IMR-90 (cell line): Measurements from ENCODE around the gene SLC27A1. TPM values are rescaled to one million over a fixed set of nuclear protein-coding genes. Genes with fewer than 3 reads are reported as not detected.

Experiments used
- ATAC-seq: fragments of 200-7000 bp; cut with Tn5 transposase; 2 replicates; pipeline ENCODE4 v1.9.1; 2020; ENCODE audit warnings: low read depth, mild to moderate bottlenecking, moderate library complexity
- BruUV-seq: library from RNA; stranded (reverse); fragments of 400-500 nt; replicated peaks from 2 replicates; lab custom pipeline; 2021; lab: Mats Ljungman, UMichigan
- CTCF ChIA-PET: fragments of 300-600 bp; formaldehyde crosslinking; extraction: SDS; loops from one replicate; lab custom pipeline; 2021; ENCODE audit warnings: antibody characterized with exemption; lab: Yijun Ruan, JAX
- POLR2A ChIA-PET: fragments of 300-600 bp; sonication (Branson Sonifier 250); formaldehyde crosslinking; loops from one replicate; lab custom pipeline; 2022; ENCODE audit warnings: antibody characterized with exemption; ENCODE audit not compliant: unreplicated experiment; lab: Charles Lee
- DNase-seq: peaks from one replicate; pipeline ENCODE4 v3.0.0; 2013
- H2AFZ ChIP-seq: replicated peaks from 2 replicates; pipeline ENCODE3; 2013; ENCODE audit warnings: low read length, mild to moderate bottlenecking; ENCODE audit not compliant: poor library complexity
- H2AK5ac ChIP-seq: 2 replicates; pipeline ENCODE4 v1.6.1; 2013; ENCODE audit warnings: low read depth, low read length, inconsistent platforms
- H2AK9ac ChIP-seq: replicated peaks from 2 replicates; pipeline ENCODE3; 2013; ENCODE audit warnings: mild to moderate bottlenecking, low read depth, low read length, moderate library complexity; ENCODE audit not compliant: poor library complexity
- H2BK120ac ChIP-seq: 2 replicates; pipeline ENCODE4 v1.6.1; 2013; ENCODE audit warnings: low read depth, low read length, inconsistent platforms
- H2BK15ac ChIP-seq: 3 replicates; pipeline ENCODE4 v1.6.1; 2013; ENCODE audit warnings: low read depth, low read length, inconsistent platforms
- H2BK20ac ChIP-seq: 2 replicates; pipeline ENCODE4 v1.6.1; 2013; ENCODE audit warnings: low read depth, mild to moderate bottlenecking, inconsistent platforms, low read length, moderate library complexity
- H2BK5ac ChIP-seq: 2 replicates; pipeline ENCODE4 v1.6.1; 2013; ENCODE audit warnings: mild to moderate bottlenecking, low read depth, low read length, inconsistent platforms; ENCODE audit not compliant: poor library complexity, severe bottlenecking
- H3K14ac ChIP-seq: replicated peaks from 2 replicates; pipeline ENCODE4 v1.6.1; 2013; ENCODE audit warnings: low read depth, low read length, inconsistent platforms
- H3K18ac ChIP-seq: 2 replicates; pipeline ENCODE4 v1.6.1; 2013; ENCODE audit warnings: low read depth, low read length, control low read depth
- H3K23ac ChIP-seq: 2 replicates; pipeline ENCODE4 v1.6.1; 2013; ENCODE audit warnings: low read depth, low read length, inconsistent platforms
- H3K27ac ChIP-seq: 2 replicates; pipeline ENCODE4 v1.5.1; 2013; ENCODE audit warnings: mild to moderate bottlenecking, control low read depth, low read length; ENCODE audit not compliant: insufficient read depth
- H3K27me3 ChIP-seq: 2 replicates; pipeline ENCODE4 v1.6.1; 2013; ENCODE audit warnings: low read length; ENCODE audit not compliant: control insufficient read depth, insufficient read depth
- H3K36me3 ChIP-seq: 2 replicates; pipeline ENCODE4 v1.6.1; 2013; ENCODE audit warnings: low read length, mixed read lengths; ENCODE audit not compliant: control insufficient read depth, insufficient read depth
- H3K4ac ChIP-seq: 2 replicates; pipeline ENCODE4 v1.6.1; 2013; ENCODE audit warnings: low read depth, low read length, inconsistent platforms
- H3K4me1 ChIP-seq: 2 replicates; pipeline ENCODE4 v1.6.1; 2013; ENCODE audit warnings: low read length, mixed read lengths; ENCODE audit not compliant: control insufficient read depth, insufficient read depth
- H3K4me2 ChIP-seq: 2 replicates; pipeline ENCODE4 v1.6.1; 2013; ENCODE audit warnings: low read depth, mild to moderate bottlenecking, control low read depth, low read length, moderate library complexity
- H3K4me3 ChIP-seq: 2 replicates; pipeline ENCODE4 v1.5.1; 2013; ENCODE audit warnings: low read depth, mild to moderate bottlenecking, control low read depth, low read length, moderate library complexity; ENCODE audit not compliant: insufficient read depth
- H3K56ac ChIP-seq: 2 replicates; pipeline ENCODE4 v1.6.1; 2013; ENCODE audit warnings: low read length, inconsistent platforms; ENCODE audit not compliant: insufficient read depth; ENCODE audit errors: extremely low read depth
- H3K79me1 ChIP-seq, 2 experiments: 2 replicates each; pipeline ENCODE4 v1.6.1; 2013; ENCODE audit warnings: low read length in 2 of 2, inconsistent platforms in 1 of 2, low read depth in 1 of 2
- H3K9ac ChIP-seq: 2 replicates; pipeline ENCODE4 v1.6.1; 2013; ENCODE audit warnings: low read depth, low read length, control low read depth
- H3K9me1 ChIP-seq: 2 replicates; pipeline ENCODE4 v1.6.1; 2013; ENCODE audit warnings: low read length, inconsistent platforms; ENCODE audit not compliant: insufficient read depth
- H3K9me3 ChIP-seq: 2 replicates; pipeline ENCODE4 v1.6.1; 2013; ENCODE audit warnings: low read length; ENCODE audit not compliant: control insufficient read depth, insufficient read depth
- H4K20me1 ChIP-seq: 2 replicates; pipeline ENCODE4 v1.6.1; 2013; ENCODE audit warnings: low read length, inconsistent platforms; ENCODE audit not compliant: insufficient read depth
- H4K5ac ChIP-seq: 2 replicates; pipeline ENCODE4 v1.6.1; 2013; ENCODE audit warnings: mild to moderate bottlenecking, low read depth, low read length, control low read depth
- H4K8ac ChIP-seq, 2 experiments: 2 replicates each; pipeline ENCODE4 v1.6.1; 2013; ENCODE audit warnings: low read depth in 2 of 2, low read length in 2 of 2, control low read depth in 1 of 2, inconsistent platforms in 1 of 2
- H4K91ac ChIP-seq: 2 replicates; pipeline ENCODE4 v1.6.1; 2013; ENCODE audit warnings: low read depth, low read length, inconsistent platforms; ENCODE audit not compliant: insufficient read depth
- MAFK ChIP-seq: IDR thresholded peaks from 2 replicates; pipeline ENCODE4 v1.6.1; 2012; ENCODE audit warnings: low read depth, low read length, improper control_type of control experiment
- NFE2L2 ChIP-seq: fragments of 150-350 bp; IDR thresholded peaks from 2 replicates; pipeline ENCODE4 v1.6.1; 2016; ENCODE audit warnings: low read depth, mild to moderate bottlenecking, low read length
- WGBS, 2 experiments: methylation state at CpG; one replicate each; pipeline versions ENCODE4 v1.1.5 to v1.1.7; 2013; ENCODE audit warnings: missing lambda C conversion rate in 2 of 2; ENCODE audit not compliant: insufficient read length in 1 of 2; ENCODE audit errors: extremely low coverage in 2 of 2; 5-methylcytosine and 5-hydroxymethylcytosine counted together
- dilution Hi-C: fragments of 300-500 bp; cut with HindIII; formaldehyde crosslinking; loops from one replicate; pipeline ENCODE4 v1.14.3; 2018; ENCODE audit warnings: low sequenced_read_pairs; ENCODE audit not compliant: unreplicated experiment
- in situ Hi-C: fragments of 300-500 bp; cut with MboI; formaldehyde crosslinking; loops from 3 replicates; pipeline ENCODE4 v1.14.3; 2019; ENCODE audit warnings: low sequenced_read_pairs, inconsistent platforms, mixed read lengths
- intact Hi-C: fragments of 100-400 bp; cut with micrococcal nuclease; formaldehyde crosslinking; loops from 2 replicates; pipeline ENCODE4 v1.10.0; 2022
- polyA plus RNA-seq, 3 experiments: library from polyadenylated mRNA; depleted of rRNA; stranded (reverse); fragments of >200 nt; gene quantifications; 2 replicates each; pipeline ENCODE4 v1.2.3, GENCODE V29; 2012; ENCODE audit warnings: low replicate concordance in 1 of 3
- total RNA-seq: library from RNA; depleted of rRNA; stranded (reverse); fragments of >200 nt; gene quantifications from 2 replicates; pipeline ENCODE4 v1.2.3, GENCODE V29; 2012

Gene SLC27A1
- total and polyA plus RNA-seq, 2 of the 4 experiments (the other 2 are of a cell fraction): 4.8 to 12.9 TPM

- no peak overlapping the region for H2AK5ac ChIP-seq
- no peak overlapping the region for H2BK5ac ChIP-seq
- no peak overlapping the region for H2AK9ac ChIP-seq
- 50% methylated on average over 1 of the region's 7 CpGs; no CpG with 5 or more reads in 1 of the 2 experiments for WGBS, 2 experiments
- no peak overlapping the region for H4K5ac ChIP-seq
- H3K27me3 ChIP-seq: no peaks in the 10 kb centered on the region
- no peaks in the 10 kb centered on the region for H3K4me1 ChIP-seq
- no peak overlapping the region for H2AFZ ChIP-seq
- H4K20me1 ChIP-seq: no peaks in the 10 kb centered on the region
- no peak for TF ChIP-seq MAFK
- TF ChIP-seq NFE2L2: no peak
- no peak overlapping the region for H2BK120ac ChIP-seq
- no peak overlapping the region for H3K27ac ChIP-seq
- no peak overlapping the region for H3K4me3 ChIP-seq
- no peak overlapping the region for H2BK15ac ChIP-seq
- H3K23ac ChIP-seq: no peak overlapping the region
- H3K56ac ChIP-seq: no peak overlapping the region
- peaks cover 2% of the 10 kb centered on the region; the same call in 1 of the 2 replicates for H3K9me3 ChIP-seq
- H4K91ac ChIP-seq: no peak overlapping the region
- no peak overlapping the region for H3K14ac ChIP-seq
- intact Hi-C loops (no loop called here), in situ Hi-C loops (no loop called here), dilution Hi-C loops (no loop called here)
- no peak overlapping the region for H3K9ac ChIP-seq
- BruUV-seq: no TSS peak
- DNase-seq (no peak), ATAC-seq (no peak)
- no peaks in the 10 kb centered on the region for H3K9me1 ChIP-seq
- no peaks in the 10 kb centered on the region for H3K36me3 ChIP-seq
- CTCF ChIA-PET: no interaction called here
- no peaks in the 10 kb centered on the region for H3K79me1 ChIP-seq
- H4K8ac ChIP-seq: no peak overlapping the region
- no peak overlapping the region for H3K4ac ChIP-seq
- no peak overlapping the region for H3K4me2 ChIP-seq
- POLR2A ChIA-PET: no interaction called here
- H3K18ac ChIP-seq: no peak overlapping the region
- no peak overlapping the region for H2BK20ac ChIP-seq
These were observed 33.5 kb upstream of the SLC27A1 start for GRCh38 chr19:17436874-17437267.
